Activated CD4-positive, alpha-beta T cell treated with anti-CD3 and anti-CD28 coated beads, Interleukin-2, Interleukin-4, amounts not matched to agents 100 ng/mL and 50 ng/mL, durations not matched to agents 16 hours and 8 hours (primary cell): Measurements from ENCODE around the gene RRM1.
"Not testable (repeated sequence)": the region's sequence is repeated elsewhere in the genome, so short reads cannot be mapped to it uniquely, and the experiment has no call there.

Experiments
- DNase-seq: peaks from one replicate; pipeline ENCODE4 v3.0.0-alpha.2; 2020; ENCODE audit warnings: low spot score

Gene RRM1

GRCh38 chr11:4094348-4095291 is at the start of gene RRM1:
Gene RRM1, plus strand, starts transcription at chr11:4094799. Its CDS starts 214 bp downstream, at chr11:4095013.
- DNase-seq, result peak; percentile 96

GRCh38 chr11:4044976-4045646 is 49.5 kb upstream of the RRM1 start:
- DNase-seq, result no peak

- DNase-seq, result no peak
These were observed 46.3 kb upstream of the RRM1 start for GRCh38 chr11:4048340-4048739.

- DNase-seq, result peak; percentile 29
These were observed 45.6 kb upstream of the RRM1 start for GRCh38 chr11:4049006-4049405.

- DNase-seq, result no peak
These were observed 44.5 kb upstream of the RRM1 start for GRCh38 chr11:4050138-4050537.

- DNase-seq, result not testable (repeated sequence)
These were observed 41.4 kb upstream of the RRM1 start for GRCh38 chr11:4053200-4053599.

- DNase-seq, result no peak
These were observed 40.0 kb upstream of the RRM1 start for GRCh38 chr11:4054643-4055042.

GRCh38 chr11:4059424-4059823 is 35.2 kb upstream of the RRM1 start:
- DNase-seq, result no peak

GRCh38 chr11:4060182-4060923 is 34.2 kb upstream of the RRM1 start:
- no peak for DNase-seq

GRCh38 chr11:4061700-4062099 is 32.9 kb upstream of the RRM1 start:
- no peak for DNase-seq

GRCh38 chr11:4063348-4063747 is 31.3 kb upstream of the RRM1 start:
- DNase-seq, result no peak

GRCh38 chr11:4064278-4064955 is 30.2 kb upstream of the RRM1 start:
- DNase-seq, result no peak

- no peak for DNase-seq
These were observed 29.5 kb upstream of the RRM1 start for GRCh38 chr11:4065086-4065485.

GRCh38 chr11:4065601-4066377 is 28.8 kb upstream of the RRM1 start:
- no peak for DNase-seq

GRCh38 chr11:4066910-4067309 is 27.7 kb upstream of the RRM1 start:
- no peak for DNase-seq

GRCh38 chr11:4068962-4069361 is 25.6 kb upstream of the RRM1 start:
- no peak for DNase-seq

GRCh38 chr11:4071325-4071724 is 23.3 kb upstream of the RRM1 start:
- DNase-seq, result no peak

- no peak for DNase-seq
These were observed 22.7 kb upstream of the RRM1 start for GRCh38 chr11:4071914-4072313.

GRCh38 chr11:4072668-4073285 is 21.8 kb upstream of the RRM1 start:
- DNase-seq, result peak; percentile 73

- DNase-seq, result no peak
These were observed 20.3 kb upstream of the RRM1 start for GRCh38 chr11:4074266-4074665.

- DNase-seq, result no peak
These were observed 17.8 kb upstream of the RRM1 start for GRCh38 chr11:4076774-4077173.
